H1 (cell line): ENCODE measurements around the gene SH3BP5. TPM values are rescaled to one million over a fixed set of nuclear protein-coding genes. Genes with fewer than 3 reads are reported as not detected.

Experiments
- CTCF ChIA-PET: fragments of 300-600 bp; sonication (Branson Sonifier 250); formaldehyde crosslinking; loops from one replicate; lab custom pipeline; 2021; ENCODE audit not compliant: partially characterized antibody; lab: Charles Lee
- POLR2A ChIA-PET: fragments of 300-600 bp; sonication (Branson Sonifier 250); formaldehyde crosslinking; loops from one replicate; lab custom pipeline; 2021; ENCODE audit warnings: inconsistent platforms; ENCODE audit not compliant: partially characterized antibody; lab: Charles Lee
- DNase-seq, 2 experiments: peaks; one replicate each; pipeline versions ENCODE4 v3.0.0 to v3.0.0-alpha.2; 2010 to 2022; ENCODE audit warnings: low spot score in 2 of 2, low read depth in 1 of 2, mixed read lengths in 1 of 2
- FAIRE-seq: peaks from 2 replicates; lab custom pipeline; 2011; peaks lifted over from hg19 to GRCh38; lab: Jason Lieb, UNC
- H2AFZ ChIP-seq: 2 replicates; pipeline ENCODE4 v1.8.1; 2012; ENCODE audit warnings: low read length, inconsistent platforms
- H2AK5ac ChIP-seq: 2 replicates; pipeline ENCODE4 v1.6.1; 2013; ENCODE audit warnings: low read depth, low read length
- H2BK120ac ChIP-seq: replicated peaks from 2 replicates; pipeline ENCODE3; 2013; ENCODE audit warnings: low read depth, low read length, inconsistent platforms
- H2BK12ac ChIP-seq: 2 replicates; pipeline ENCODE4 v1.6.1; 2013; ENCODE audit warnings: low read depth, low read length
- H2BK15ac ChIP-seq: 2 replicates; pipeline ENCODE4 v1.6.1; 2013; ENCODE audit warnings: low read length
- H2BK20ac ChIP-seq: 2 replicates; pipeline ENCODE4 v1.6.1; 2013; ENCODE audit warnings: low read length
- H2BK5ac ChIP-seq: 2 replicates; pipeline ENCODE4 v1.6.1; 2013; ENCODE audit warnings: low read depth, low read length
- H3K14ac ChIP-seq: 2 replicates; pipeline ENCODE4 v1.6.1; 2013; ENCODE audit warnings: inconsistent platforms; ENCODE audit not compliant: insufficient read length
- H3K18ac ChIP-seq: 2 replicates; pipeline ENCODE4 v1.6.1; 2013; ENCODE audit warnings: low read length; ENCODE audit errors: extremely low read depth
- H3K23ac ChIP-seq: 2 replicates; pipeline ENCODE4 v1.6.1; 2013; ENCODE audit warnings: inconsistent platforms; ENCODE audit not compliant: insufficient read length
- H3K23me2 ChIP-seq: 2 replicates; pipeline ENCODE4 v1.6.1; 2013; ENCODE audit warnings: low read depth, low read length
- H3K27ac ChIP-seq: 2 replicates; pipeline ENCODE4 v1.6.1; 2011; ENCODE audit warnings: low read depth, low read length, inconsistent platforms
- H3K27me3 ChIP-seq, 4 experiments: replicated peaks in 1 of 4; 1 replicate in 1 of 4; 2 replicates in 3 of 4; pipeline versions ENCODE4 v1.6.1 to v1.8.1; 2011 to 2013; ENCODE audit warnings: low read length in 3 of 4, mild to moderate bottlenecking in 3 of 4, inconsistent platforms in 2 of 4, mixed read lengths in 2 of 4, moderate library complexity in 1 of 4; ENCODE audit not compliant: control insufficient read depth in 3 of 4, insufficient read depth in 3 of 4; ENCODE audit errors: extremely low read depth in 1 of 4
- H3K36me3 ChIP-seq, 4 experiments: 2 replicates each; pipeline versions ENCODE4 v1.6.1 to v1.8.1; 2011 to 2013; ENCODE audit warnings: mild to moderate bottlenecking in 4 of 4, low read length in 3 of 4, moderate library complexity in 2 of 4, control low read depth in 1 of 4, inconsistent platforms in 1 of 4; ENCODE audit not compliant: insufficient read depth in 4 of 4, control insufficient read depth in 2 of 4
- H3K4ac ChIP-seq: replicated peaks from 2 replicates; pipeline ENCODE3; 2013; ENCODE audit warnings: low read length, low read depth, mixed read lengths, inconsistent platforms; ENCODE audit not compliant: insufficient read length
- H3K4me1 ChIP-seq, 4 experiments: replicated peaks in 1 of 4; 1 replicate in 1 of 4; 2 replicates in 3 of 4; pipeline versions ENCODE4 v1.6.1 to v1.8.1; 2011 to 2013; ENCODE audit warnings: low read length in 3 of 4, inconsistent platforms in 2 of 4, mixed read lengths in 1 of 4; ENCODE audit not compliant: insufficient read depth in 4 of 4, control insufficient read depth in 3 of 4
- H3K4me2 ChIP-seq, 2 experiments: 2 replicates each; pipeline versions ENCODE4 v1.6.1 to v1.8.1; 2011 to 2013; ENCODE audit warnings: low read depth in 2 of 2, low read length in 2 of 2, control low read depth in 1 of 2, inconsistent platforms in 1 of 2, mild to moderate bottlenecking in 1 of 2; ENCODE audit not compliant: insufficient read depth in 1 of 2
- H3K4me3 ChIP-seq, 4 experiments: fragments of 200-600, 300-600 bp in 1 of 4; sonication (generic), shearing (Covaris generic), sonication (Bioruptor Twin) in 1 of 4; 2 replicates each; pipeline versions ENCODE4 v1.5.1 to v1.8.1; 2011 to 2016; ENCODE audit warnings: low read length in 4 of 4, low read depth in 3 of 4, control low read depth in 2 of 4, inconsistent platforms in 2 of 4, mild to moderate bottlenecking in 2 of 4, mixed read lengths in 1 of 4, moderate library complexity in 1 of 4; ENCODE audit not compliant: insufficient read depth in 2 of 4; ENCODE audit errors: extremely low read depth in 1 of 4
- H3K56ac ChIP-seq: replicated peaks from 2 replicates; pipeline ENCODE3; 2013; ENCODE audit warnings: low read depth, mild to moderate bottlenecking, mixed read lengths, low read length, inconsistent platforms; ENCODE audit not compliant: insufficient read length
- H3K79me1 ChIP-seq: 2 replicates; pipeline ENCODE4 v1.6.1; 2013; ENCODE audit warnings: low read depth, low read length, control low read depth
- H3K79me2 ChIP-seq, 2 experiments: 2 replicates each; pipeline versions ENCODE4 v1.6.1 to v1.8.1; 2012 to 2013; ENCODE audit warnings: low read length in 2 of 2, mild to moderate bottlenecking in 2 of 2, inconsistent platforms in 1 of 2; ENCODE audit not compliant: insufficient read depth in 2 of 2, control insufficient read depth in 1 of 2
- H3K9ac ChIP-seq, 4 experiments: replicated peaks in 1 of 4; 1 replicate in 1 of 4; 2 replicates in 3 of 4; pipeline versions ENCODE4 v1.6.1 to v1.8.1; 2011 to 2013; ENCODE audit warnings: low read depth in 3 of 4, low read length in 3 of 4, control low read depth in 2 of 4, mild to moderate bottlenecking in 2 of 4, moderate library complexity in 2 of 4, inconsistent platforms in 1 of 4; ENCODE audit errors: extremely low read depth in 1 of 4
- H3K9me3 ChIP-seq, 2 experiments: 2 replicates each; pipeline versions ENCODE4 v1.6.1 to v1.8.1; 2012 to 2013; ENCODE audit warnings: mild to moderate bottlenecking in 2 of 2, moderate library complexity in 2 of 2, control low read depth in 1 of 2, inconsistent platforms in 1 of 2, low read depth in 1 of 2, low read length in 1 of 2, mixed read lengths in 1 of 2; ENCODE audit not compliant: insufficient read depth in 2 of 2
- H4K20me1 ChIP-seq, 2 experiments: replicated peaks in 1 of 2; 2 replicates each; pipeline versions ENCODE3 to v1.8.1; 2011 to 2013; ENCODE audit warnings: inconsistent platforms in 2 of 2, low read length in 2 of 2, mild to moderate bottlenecking in 1 of 2; ENCODE audit not compliant: insufficient read depth in 2 of 2, control insufficient read depth in 1 of 2
- H4K5ac ChIP-seq: 2 replicates; pipeline ENCODE4 v1.6.1; 2013; ENCODE audit warnings: low read length, low read depth, mixed read lengths, inconsistent platforms; ENCODE audit not compliant: insufficient read length
- H4K8ac ChIP-seq: 2 replicates; pipeline ENCODE4 v1.8.0; 2013; ENCODE audit warnings: mild to moderate bottlenecking, moderate library complexity, low read length, inconsistent platforms; ENCODE audit not compliant: insufficient read depth; ENCODE audit errors: extremely low read depth
- H4K91ac ChIP-seq: replicated peaks from 2 replicates; pipeline ENCODE3; 2013; ENCODE audit warnings: low read length, mixed read lengths, inconsistent platforms; ENCODE audit not compliant: insufficient read length
- CREB1 ChIP-seq: IDR thresholded peaks from 2 replicates; pipeline ENCODE4 v1.6.1; 2012; ENCODE audit warnings: inconsistent platforms
- KDM4A ChIP-seq: IDR thresholded peaks from one replicate; pipeline ENCODE4 v1.7.1; 2012; ENCODE audit warnings: low read depth, mild to moderate bottlenecking, moderate library complexity, low read length, inconsistent platforms; ENCODE audit not compliant: severe bottlenecking
- TAF7 ChIP-seq: optimal IDR thresholded peaks from 2 replicates; pipeline ENCODE3; 2011; ENCODE audit warnings: low read depth, mild to moderate bottlenecking, inconsistent platforms, low read length, moderate library complexity, borderline replicate concordance
- WGBS, 2 experiments: shearing (Covaris generic) in 1 of 2; methylation state at CpG; one replicate each; pipeline versions ENCODE4 v1.1.6 to v1.1.7; 2013 to 2015; ENCODE audit warnings: low lambda C conversion rate in 2 of 2, mixed read lengths in 2 of 2, inconsistent platforms in 1 of 2, low coverage in 1 of 2, missing lambda C conversion rate in 1 of 2; ENCODE audit not compliant: insufficient replicate concordance in 2 of 2, insufficient coverage in 1 of 2, insufficient read length in 1 of 2; ENCODE audit errors: extremely low coverage in 1 of 2, missing lambda C conversion rate in 1 of 2; 5-methylcytosine and 5-hydroxymethylcytosine counted together
- polyA plus RNA-seq, 7 experiments: library from polyadenylated mRNA; depleted of rRNA in 3 of 7; stranded (reverse) in 5 of 7; unstranded in 2 of 7; fragments of >200 nt in 5 of 7; fragments of 200-250 nt in 2 of 7; gene quantifications; 1 replicate in 5 of 7; 2 replicates in 1 of 7; 4 replicates in 1 of 7; pipeline versions ENCODE4 v1.2.1 to v1.2.3, GENCODE V29; 2011 to 2013; ENCODE audit warnings: missing spikeins in 2 of 7, mixed read lengths in 2 of 7
- total RNA-seq: library from RNA; stranded (reverse); fragmentation: NEBNext Ultra II Directional; extraction: Animal tissue kit (Norgen Biotek cat#: 25700); gene quantifications from 2 replicates; pipeline ENCODE4 v1.2.1, GENCODE V29; 2021

SH3BP5 gene
- total and polyA plus RNA-seq, 2 of the 8 experiments (the other 6 are each of a cell fraction or from before 2014, with no cell fraction given): 7.1 to 9.7 TPM

GRCh38 chr3:15281817-15282216 lies 50.6 kb downstream of the SH3BP5 start:
- H2AFZ ChIP-seq: no peak overlapping the region
- peaks cover 2 to 8% of the 10 kb centered on the region in 2 experiments for H4K20me1 ChIP-seq
- no peak for FAIRE-seq
- no peak overlapping the region for H2BK12ac ChIP-seq
- no peak overlapping the region for H3K9ac ChIP-seq
- H3K4me3 ChIP-seq: no peak overlapping the region
- no peak overlapping the region for H4K5ac ChIP-seq
- no peak overlapping the region for H3K4ac ChIP-seq
- H3K56ac ChIP-seq: no peak overlapping the region
- POLR2A ChIA-PET: no interaction called here
- H3K4me2 ChIP-seq: no peak overlapping the region
- H3K23ac ChIP-seq: no peak overlapping the region
- H2BK20ac ChIP-seq: no peak overlapping the region
- no peaks in the 10 kb centered on the region for H3K23me2 ChIP-seq
- H2BK120ac ChIP-seq: no peak overlapping the region
- H2AK5ac ChIP-seq: no peak overlapping the region
- no peak overlapping the region for H4K8ac ChIP-seq
- no peak overlapping the region for H3K27ac ChIP-seq
- no peaks in the 10 kb centered on the region for H3K36me3 ChIP-seq
- no peak overlapping the region for H2BK5ac ChIP-seq
- no peak for DNase-seq
- no peak overlapping the region for H3K14ac ChIP-seq
- peaks cover 0 to 18% (median 5%) of the 10 kb centered on the region in 4 experiments; a peak in 4 of 7 replicates for H3K4me1 ChIP-seq
- H4K91ac ChIP-seq: no peak overlapping the region
- H3K27me3 ChIP-seq: no peaks in the 10 kb centered on the region
- no peaks in the 10 kb centered on the region for H3K79me2 ChIP-seq
- TF ChIP-seq KDM4A (no peak), CREB1 (no peak), TAF7 (no peak)
- peaks cover 3% of the 10 kb centered on the region for H3K79me1 ChIP-seq
- H3K9me3 ChIP-seq: no peaks in the 10 kb centered on the region
- CTCF ChIA-PET: interaction anchor here (1.2 to 13.8 kb wide), 7 partner anchors 14 to 123 kb away, joined by 3 to 180 read pairs (median 6); no protein-coding TSS in a partner anchor
- WGBS, 2 experiments: 92% methylated on average over 9 of the region's 9 CpGs; no CpG with 5 or more reads in 1 of the 2 experiments
- H2BK15ac ChIP-seq: 0 out of 2 replicates have a peak overlapping the region, but pooled peaks have one; percentile 61
- H3K18ac ChIP-seq: no peak overlapping the region
